Ovary (tissue), 3 donors: ENCODE results near the gene RYR2.

ENCODE experiments used
- CTCF ChIP-seq, 3 donors: fragments of 450-650 bp in 2 of 3; fragments of 200-600 bp in 1 of 3; IDR thresholded peaks; one replicate each; pipeline versions ENCODE4 v1.5.1 to v1.8.0; 2016 to 2022; ENCODE audit warnings: antibody characterized with exemption in 3 of 3, mild to moderate bottlenecking in 1 of 3
- POLR2A ChIP-seq: fragments of 450-650 bp; IDR thresholded peaks from one replicate; pipeline ENCODE4 v1.6.1; 2017; ENCODE audit warnings: antibody characterized with exemption, mild to moderate bottlenecking, moderate library complexity
- donor health status: DM: no; HTN: no; CAD: no.

- no peak for TF ChIP-seq CTCF (IDR thresholded peaks at IDR 0.05)
- no peak for TF ChIP-seq POLR2A
Observed at GRCh38 chr1:237542525-237543418, 500.8 kb downstream of the RYR2 start.
